GM23338 (cell line): ENCODE results near the gene HSPA2. TPM values are rescaled to one million over a fixed set of nuclear protein-coding genes. Genes with fewer than 3 reads are reported as not detected.

Experiments
- ATAC-seq: fragments of 200-7000 bp; cut with Tn5 transposase; 3 replicates; pipeline ENCODE4 v1.9.1; 2020
- DNase-seq: peaks from one replicate; pipeline ENCODE4 v3.0.0-alpha.2; 2015; ENCODE audit warnings: low spot score
- H2AFZ ChIP-seq: fragments of 200-600 bp; sonication (generic); 2 replicates; pipeline ENCODE4 v1.8.0; 2016; ENCODE audit warnings: antibody characterized with exemption, mild to moderate bottlenecking, moderate library complexity
- H3F3A ChIP-seq: fragments of 200-600 bp; sonication (generic); replicated peaks from 2 replicates; pipeline ENCODE4 v1.8.0; 2017; ENCODE audit warnings: antibody characterized with exemption, mixed run types, low read depth
- H3K27ac ChIP-seq: fragments of 200-600 bp; sonication (generic); 2 replicates; pipeline ENCODE4 v1.6.1; 2016; ENCODE audit warnings: low read depth
- H3K27me3 ChIP-seq: fragments of 200-600 bp; sonication (generic); 2 replicates; pipeline ENCODE4 v1.8.0; 2016; ENCODE audit warnings: mild to moderate bottlenecking, mixed run types, moderate library complexity; ENCODE audit not compliant: insufficient read depth
- H3K36me3 ChIP-seq: fragments of 200-600 bp; sonication (generic); 2 replicates; pipeline ENCODE4 v1.8.0; 2016; ENCODE audit warnings: mild to moderate bottlenecking; ENCODE audit not compliant: insufficient read depth
- H3K4me1 ChIP-seq: fragments of 200-600 bp; sonication (generic); 2 replicates; pipeline ENCODE4 v1.8.0; 2016; ENCODE audit warnings: mild to moderate bottlenecking, moderate library complexity; ENCODE audit not compliant: insufficient read depth
- H3K4me2 ChIP-seq: fragments of 200-600 bp; sonication (generic); 2 replicates; pipeline ENCODE4 v1.7.1; 2017; ENCODE audit warnings: mixed run types
- H3K4me3 ChIP-seq: fragments of 200-600 bp; sonication (generic); 2 replicates; pipeline ENCODE4 v1.6.1; 2016; ENCODE audit warnings: mixed run types
- H3K79me2 ChIP-seq: fragments of 200-600 bp; sonication (generic); replicated peaks from 2 replicates; pipeline ENCODE4 v1.8.0; 2017; ENCODE audit warnings: mild to moderate bottlenecking; ENCODE audit not compliant: insufficient read depth
- H3K9me2 ChIP-seq: fragments of 200-600 bp; sonication (generic); 2 replicates; pipeline ENCODE4 v1.8.0; 2017; ENCODE audit not compliant: insufficient read depth
- H4K20me1 ChIP-seq: fragments of 200-600 bp; sonication (generic); replicated peaks from 2 replicates; pipeline ENCODE4 v1.8.0; 2017; ENCODE audit warnings: mild to moderate bottlenecking; ENCODE audit not compliant: insufficient read depth
- H3K27ac Mint-ChIP-seq: 2 replicates; pipeline ENCODE4 v1.8.0; 2020; ENCODE audit warnings: inconsistent platforms, mild to moderate bottlenecking, moderate library complexity, mixed read lengths
- H3K27me3 Mint-ChIP-seq: 3 replicates; pipeline ENCODE4 v1.8.0; 2022; ENCODE audit warnings: low read depth, mild to moderate bottlenecking, moderate library complexity, mixed read lengths, inconsistent platforms; ENCODE audit not compliant: insufficient read depth, poor library complexity
- H3K36me3 Mint-ChIP-seq: 3 replicates; pipeline ENCODE4 v1.8.0; 2021; ENCODE audit warnings: low read depth, mild to moderate bottlenecking, inconsistent platforms, moderate library complexity, mixed read lengths
- H3K4me1 Mint-ChIP-seq: 3 replicates; pipeline ENCODE4 v1.8.0; 2020; ENCODE audit warnings: mild to moderate bottlenecking, inconsistent platforms, mixed read lengths
- H3K4me3 Mint-ChIP-seq: 3 replicates; pipeline ENCODE4 v1.8.0; 2021; ENCODE audit warnings: moderate library complexity, mild to moderate bottlenecking, inconsistent platforms, mixed read lengths
- H3K9me3 Mint-ChIP-seq: 3 replicates; pipeline ENCODE4 v1.8.0; 2020; ENCODE audit warnings: moderate library complexity, mild to moderate bottlenecking, inconsistent platforms, mixed read lengths
- POLR2AphosphoS5 ChIP-seq: IDR thresholded peaks from 2 replicates; pipeline ENCODE4 v1.6.1; 2016; ENCODE audit warnings: antibody characterized with exemption, low read depth
- STAT1 ChIP-seq: IDR thresholded peaks from one replicate; pipeline ENCODE4 v1.6.1; 2016; ENCODE audit warnings: antibody characterized with exemption; ENCODE audit not compliant: unreplicated experiment
- ZNF114 ChIP-seq: fragments of 250-450 bp; sonication (Bioruptor Pico); IDR thresholded peaks from 2 replicates; pipeline ENCODE4 v1.5.0; 2020; ENCODE audit warnings: mild to moderate bottlenecking, moderate library complexity
- ZNF331 ChIP-seq: fragments of 250-450 bp; sonication (Bioruptor Pico); IDR thresholded peaks from 2 replicates; pipeline ENCODE4 v1.5.0; 2020; ENCODE audit warnings: low read depth, mild to moderate bottlenecking, moderate library complexity
- ZNF462 ChIP-seq: fragments of 250-450 bp; sonication (Bioruptor Pico); IDR thresholded peaks from 2 replicates; pipeline ENCODE4 v1.5.0; 2020; ENCODE audit warnings: mild to moderate bottlenecking, moderate library complexity
- polyA plus RNA-seq: library from polyadenylated mRNA; unstranded; fragments of >200 nt; fragmentation: Nextera tagmentation; extraction: Ambion mirVana; gene quantifications from 2 replicates; pipeline ENCODE4 v1.2.1, GENCODE V29; 2016
- total RNA-seq: library from RNA; depleted of rRNA; stranded (reverse); fragments of >200 nt; shearing (Covaris generic); gene quantifications from 2 replicates; pipeline ENCODE4 v1.2.3, GENCODE V29; 2014
- TF ChIP-seq, protein P1 (sequence below): IDR thresholded peaks from 2 replicates; pipeline ENCODE4 v1.6.1; 2016; ENCODE audit warnings: antibody characterized with exemption

HSPA2 gene
- total and polyA plus RNA-seq, 2 experiments from 2014 or later: 88.5 to 130 TPM

DNA sequence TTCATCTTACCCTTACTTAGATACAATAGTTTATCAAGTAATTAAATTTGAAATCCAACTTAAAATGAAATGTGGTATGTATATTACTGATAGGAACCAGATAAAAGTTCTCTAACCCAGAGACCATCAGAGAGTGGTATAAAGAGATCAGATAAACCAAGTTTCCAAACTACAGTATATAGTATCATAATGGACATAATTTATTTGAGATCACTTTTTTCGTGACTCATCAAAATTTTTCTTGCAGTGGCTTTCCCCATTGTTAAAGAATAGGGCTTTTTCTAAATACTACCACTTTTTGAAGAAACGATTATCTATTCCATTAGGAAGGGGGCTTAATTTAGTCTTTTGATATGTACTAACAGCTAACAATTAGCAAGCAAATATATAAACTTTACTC is 15.2 kb upstream of the HSPA2 start (continued):
- TF ChIP-seq ZNF462 (CRISPR knock-in tag) (no peak), ZNF331 (CRISPR knock-in tag) (no peak), ZNF114 (CRISPR knock-in tag) (no peak), POLR2AphosphoS5 (no peak), STAT1 (no peak)
- TF ChIP-seq, protein P1, sequence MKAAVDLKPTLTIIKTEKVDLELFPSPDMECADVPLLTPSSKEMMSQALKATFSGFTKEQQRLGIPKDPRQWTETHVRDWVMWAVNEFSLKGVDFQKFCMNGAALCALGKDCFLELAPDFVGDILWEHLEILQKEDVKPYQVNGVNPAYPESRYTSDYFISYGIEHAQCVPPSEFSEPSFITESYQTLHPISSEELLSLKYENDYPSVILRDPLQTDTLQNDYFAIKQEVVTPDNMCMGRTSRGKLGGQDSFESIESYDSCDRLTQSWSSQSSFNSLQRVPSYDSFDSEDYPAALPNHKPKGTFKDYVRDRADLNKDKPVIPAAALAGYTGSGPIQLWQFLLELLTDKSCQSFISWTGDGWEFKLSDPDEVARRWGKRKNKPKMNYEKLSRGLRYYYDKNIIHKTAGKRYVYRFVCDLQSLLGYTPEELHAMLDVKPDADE: no peak

DNA sequence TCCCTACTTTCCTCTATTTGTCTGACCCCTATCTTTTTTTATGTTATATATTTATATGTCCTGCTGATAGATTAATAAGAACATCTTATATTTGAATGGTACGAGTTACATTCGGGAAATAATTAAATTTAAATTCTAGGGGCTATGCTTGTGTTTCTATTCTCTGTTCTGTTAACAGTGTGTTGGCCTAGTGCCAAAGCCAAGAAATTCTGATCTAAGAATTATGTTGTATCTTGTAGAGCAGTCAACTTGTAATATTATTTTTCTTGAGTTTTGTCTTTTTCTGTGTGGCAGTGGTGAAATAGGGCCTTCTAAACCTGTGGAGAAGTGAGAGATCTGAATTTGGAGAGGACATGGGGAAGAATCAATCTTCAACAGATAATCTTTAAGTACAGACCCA is 9.0 kb upstream of the HSPA2 start:
- no peak for DNase-seq
- Mint-ChIP-seq H3K4me1 (peaks cover under 1% of the 10 kb centered on the region; the same call in 1 of the 3 replicates), H3K27me3 (no peaks in the 10 kb centered on the region), H3K9me3 (no peaks in the 10 kb centered on the region), H3K36me3 (peaks cover 4% of the 10 kb centered on the region; the same call in 2 of the 3 replicates), H3K27ac (no peak overlapping the region), H3K4me3 (no peak overlapping the region)
- H3K36me3 ChIP-seq: no peaks in the 10 kb centered on the region
- H4K20me1 ChIP-seq: no peaks in the 10 kb centered on the region
- no peaks in the 10 kb centered on the region for H3K4me1 ChIP-seq
- no peak overlapping the region for H2AFZ ChIP-seq
- H3K27me3 ChIP-seq: no peaks in the 10 kb centered on the region
- no peak overlapping the region for H3K4me2 ChIP-seq
- no peaks in the 10 kb centered on the region for H3K9me2 ChIP-seq
- TF ChIP-seq, protein P1: no peak
- no peak for TF ChIP-seq ZNF462 (CRISPR knock-in tag)
- no peaks in the 10 kb centered on the region for H3F3A ChIP-seq
- no peaks in the 10 kb centered on the region for H3K79me2 ChIP-seq
- no peak overlapping the region for H3K27ac ChIP-seq
- no peak overlapping the region for H3K4me3 ChIP-seq
- no peak for ATAC-seq
